HL-60 (cell line): ENCODE results near the gene CRISP1.

Experiments
- DNase-seq, 2 experiments: peaks; one replicate each; pipeline ENCODE4 v3.0.0-alpha.2; 2010 to 2020; ENCODE audit warnings: low read depth in 1 of 2, low spot score in 1 of 2
- H3K27ac ChIP-seq: fragments of 250-450 bp; sonication (Bioruptor Pico); replicated peaks from 2 replicates; pipeline ENCODE4 v1.5.1; 2020; ENCODE audit warnings: mild to moderate bottlenecking, moderate library complexity
- H3K27me3 ChIP-seq: fragments of 250-450 bp; sonication (Bioruptor Pico); 2 replicates; pipeline ENCODE4 v1.5.1; 2021; ENCODE audit warnings: mild to moderate bottlenecking, moderate library complexity; ENCODE audit not compliant: insufficient read depth, poor library complexity, severe bottlenecking
- H3K4me3 ChIP-seq: replicated peaks from 2 replicates; pipeline ENCODE4 v1.5.1; 2011; ENCODE audit warnings: mild to moderate bottlenecking, control low read depth, low read length; ENCODE audit not compliant: insufficient read depth
- CTCF ChIP-seq: IDR thresholded peaks from one replicate; pipeline ENCODE4 v1.5.1; 2011; ENCODE audit warnings: low read length, control low read depth, inconsistent platforms; ENCODE audit not compliant: insufficient read depth
- GABPA ChIP-seq: IDR thresholded peaks from 2 replicates; pipeline ENCODE4 v1.6.1; 2012; ENCODE audit warnings: low read depth
- POLR2AphosphoS5 ChIP-seq: IDR thresholded peaks from 2 replicates; pipeline ENCODE4 v1.6.1; 2012; ENCODE audit warnings: low read depth
- REST ChIP-seq: IDR thresholded peaks from 2 replicates; pipeline ENCODE4 v1.6.1; 2012; ENCODE audit warnings: low read depth; ENCODE audit not compliant: insufficient replicate concordance
- SPI1 ChIP-seq: IDR thresholded peaks from 2 replicates; pipeline ENCODE4 v1.6.1; 2012; ENCODE audit warnings: low read depth, mild to moderate bottlenecking, borderline replicate concordance

CRISP1 gene

GRCh38 chr6:49790341-49790740, 76.0 kb downstream of the CRISP1 start:
- TF ChIP-seq REST (no peak), GABPA (no peak), POLR2AphosphoS5 (no peak), SPI1 (no peak), CTCF (no peak)
- Histone ChIP-seq H3K27me3 (no peaks in the 10 kb centered on the region), H3K4me3 (no peak overlapping the region), H3K27ac (no peak overlapping the region)
- no peak for DNase-seq

- DNase-seq = no peak
- Histone ChIP-seq H3K27me3 (no peaks in the 10 kb centered on the region), H3K4me3 (no peak within 1 kb of the TSS), H3K27ac (no peak within 1 kb of the TSS)
- TF ChIP-seq POLR2AphosphoS5 (no peak), CTCF (no peak), SPI1 (no peak), GABPA (no peak), REST (no peak)
Observed at GRCh38 chr6:49787176-49787575, 79.2 kb downstream of the CRISP1 start, which contains the start of gene PGK2. PGK2 (minus strand) TSS chr6:49787285; CDS start chr6:49787187, 98 bp downstream.

- Histone ChIP-seq H3K27me3 (no peaks in the 10 kb centered on the region), H3K27ac (no peak overlapping the region), H3K4me3 (no peak overlapping the region)
- no peak for TF ChIP-seq GABPA
- TF ChIP-seq POLR2AphosphoS5 = no peak
- no peak for TF ChIP-seq CTCF
- no peak for TF ChIP-seq SPI1
- TF ChIP-seq REST = no peak
- DNase-seq = no peak
Observed at GRCh38 chr6:49784272-49784671, 82.1 kb downstream of the CRISP1 start.
